Measurements from ENCODE around the gene CC2D2B.
A peak's percentile ranks its signal among the peaks of the same experiment; 100 is the strongest.
"Not testable (repeated sequence)": the region's sequence is repeated elsewhere in the genome, so short reads cannot be mapped to it uniquely, and the experiment has no call there.

The CC2D2B gene

GRCh38 chr10:95963991-95964389 lies 56.2 kb downstream of the CC2D2B start:
- DNase-seq (ENCODE audit: insufficient read length, low spot score), result no peak
- TF ChIP-seq CTCF (IDR thresholded peaks at IDR 0.05; ENCODE audit: insufficient read depth, missing control alignments), result no peak
- FAIRE-seq, result no peak

- FAIRE-seq (no peak), DNase-seq (ENCODE audit: insufficient read length, low spot score) (no peak)
- no peak for TF ChIP-seq CTCF (IDR thresholded peaks at IDR 0.05; ENCODE audit: insufficient read depth, missing control alignments)
These were observed 57.0 kb downstream of the CC2D2B start for GRCh38 chr10:95964756-95965155.

- no peak for DNase-seq (ENCODE audit: insufficient read length, low spot score)
These were observed 68.8 kb downstream of the CC2D2B start for GRCh38 chr10:95976362-95977229.

GRCh38 chr10:95982200-95982599 lies 74.4 kb downstream of the CC2D2B start:
- FAIRE-seq, result no peak
- no peak for DNase-seq (ENCODE audit: insufficient read length, low spot score)
- no peak for TF ChIP-seq CTCF (IDR thresholded peaks at IDR 0.05; ENCODE audit: insufficient read depth, missing control alignments)

More at GRCh38 chr10:95976362-95977229, 68.8 kb downstream of the CC2D2B start:
- no peak for TF ChIP-seq CTCF (IDR thresholded peaks at IDR 0.05; ENCODE audit: insufficient read depth, missing control alignments)
- no peak for FAIRE-seq

GRCh38 chr10:95987685-95988426 lies 80.1 kb downstream of the CC2D2B start:
- DNase-seq (ENCODE audit: insufficient read length, low spot score) (no peak), FAIRE-seq (no peak)

GRCh38 chr10:95988702-95989101 lies 80.9 kb downstream of the CC2D2B start:
- peak; percentile 44 for TF ChIP-seq CTCF (IDR thresholded peaks at IDR 0.05; ENCODE audit: insufficient read depth, missing control alignments)
- FAIRE-seq, result no peak
- DNase-seq (ENCODE audit: insufficient read length, low spot score), result no peak

More at GRCh38 chr10:95987685-95988426, 80.1 kb downstream of the CC2D2B start:
- TF ChIP-seq CTCF (IDR thresholded peaks at IDR 0.05; ENCODE audit: insufficient read depth, missing control alignments), result no peak

GRCh38 chr10:95994376-95994775 lies 86.6 kb downstream of the CC2D2B start:
- not testable (repeated sequence) for DNase-seq (ENCODE audit: insufficient read length, low spot score); FAIRE-seq

Data from D721Med (cell line).